Esophagus (tissue), 2 donors: ENCODE results near the gene OR5H1. TPM values are rescaled to one million over a fixed set of nuclear protein-coding genes. Genes with fewer than 3 reads are reported as not detected.

ENCODE experiments used
- H3K27ac ChIP-seq, 2 donors: one replicate each; pipeline ENCODE4 v1.5.1; 2013; ENCODE audit warnings: low read depth in 2 of 2, mild to moderate bottlenecking in 2 of 2, inconsistent platforms in 1 of 2, low read length in 1 of 2, moderate library complexity in 1 of 2
- H3K27me3 ChIP-seq, 2 donors: one replicate each; pipeline ENCODE4 v1.6.1; 2013; ENCODE audit warnings: low read length in 2 of 2, control low read depth in 1 of 2, mild to moderate bottlenecking in 1 of 2; ENCODE audit not compliant: insufficient read depth in 2 of 2, control insufficient read depth in 1 of 2
- H3K36me3 ChIP-seq, 2 donors: one replicate each; pipeline ENCODE4 v1.6.1; 2013; ENCODE audit warnings: low read length in 1 of 2; ENCODE audit not compliant: control insufficient read depth in 2 of 2, insufficient read depth in 2 of 2
- H3K4me1 ChIP-seq, 2 donors: one replicate each; pipeline ENCODE4 v1.6.1; 2013; ENCODE audit warnings: low read length in 1 of 2; ENCODE audit not compliant: control insufficient read depth in 2 of 2, insufficient read depth in 2 of 2
- H3K4me3 ChIP-seq, 2 donors: one replicate each; pipeline ENCODE4 v1.5.1; 2013; ENCODE audit warnings: low read length in 2 of 2, mild to moderate bottlenecking in 2 of 2, low read depth in 1 of 2, moderate library complexity in 1 of 2
- H3K9me3 ChIP-seq, 2 donors: one replicate each; pipeline ENCODE4 v1.6.1; 2013; ENCODE audit warnings: mild to moderate bottlenecking in 2 of 2, low read depth in 1 of 2, low read length in 1 of 2, moderate library complexity in 1 of 2; ENCODE audit not compliant: control insufficient read depth in 2 of 2, insufficient read depth in 1 of 2
- WGBS, 2 donors: extraction: QIAGEN DNeasy Blood & Tissue Kit; methylation state at CpG; one replicate each; pipeline ENCODE4 v1.1.7; 2013; 5-methylcytosine and 5-hydroxymethylcytosine counted together
- polyA plus RNA-seq, 2 donors: library from polyadenylated mRNA; stranded (reverse); fragments of 200-250 nt; gene quantifications; one replicate each; pipeline ENCODE4 v1.2.3, GENCODE V29; 2013
- donor health status: healthy with polysubstance abuse.
- donor health status: Bipolar disorder and iron deficiency.

Gene OR5H1
- not detected for polyA plus RNA-seq

DNA sequence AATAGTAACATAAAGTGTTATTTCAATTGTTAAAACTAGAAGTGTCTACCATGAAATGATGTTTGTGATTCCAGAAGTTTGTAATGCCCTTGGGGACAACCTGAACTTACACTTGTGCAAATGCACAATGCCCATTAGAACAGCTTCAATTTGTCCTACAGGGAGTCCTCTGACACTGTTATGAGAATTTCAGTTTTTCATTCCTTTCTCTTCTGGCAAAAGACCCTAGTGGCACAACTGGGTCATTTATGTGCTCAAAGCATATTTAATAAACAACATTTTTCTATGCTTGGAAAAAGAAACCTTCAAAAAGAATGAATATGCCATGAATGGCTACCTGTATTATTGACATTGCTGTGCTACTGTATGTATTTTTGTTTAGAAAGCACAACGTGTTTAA is at the start of gene OR5H1:
Gene OR5H1 (plus strand): TSS at position 301 of the 400 bp plus-strand sequence. CDS start 1,977 bp downstream, outside the sequence.
- H3K9me3 ChIP-seq, result no peaks in the 10 kb centered on the region
- H3K4me3 ChIP-seq, result no peak within 1 kb of the TSS
- no peaks in the 10 kb centered on the region for H3K36me3 ChIP-seq
- WGBS, 2 donors, result 63 to 75% methylated on average over 1 of the region's 1 CpG
- no peak within 1 kb of the TSS for H3K27ac ChIP-seq
- no peaks in the 10 kb centered on the region for H3K4me1 ChIP-seq
- no peaks in the 10 kb centered on the region for H3K27me3 ChIP-seq

DNA sequence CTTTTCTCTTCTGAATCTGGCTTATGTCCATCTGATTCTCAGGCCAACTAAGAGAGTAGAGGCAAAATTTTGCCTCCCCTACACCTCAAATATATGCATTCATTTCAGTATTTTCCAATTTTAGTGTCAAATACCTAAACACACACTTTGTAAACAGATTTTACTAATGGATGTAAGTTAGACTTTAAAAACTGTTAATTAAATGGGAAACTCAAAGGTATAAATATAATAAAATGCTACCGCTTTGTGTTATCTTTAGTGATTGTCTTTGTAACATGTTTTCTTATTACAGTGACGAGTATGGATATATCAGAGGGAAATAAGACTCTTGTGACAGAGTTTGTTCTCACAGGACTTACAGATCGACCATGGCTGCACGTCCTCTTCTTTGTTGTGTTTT is 43.6 kb upstream of the OR5H1 start, which contains the start of gene OR5AC2:
Gene OR5AC2 (plus strand): TSS at position 301 of the 400 bp plus-strand sequence. CDS start 0 bp downstream, at position 301.
- Histone ChIP-seq H3K27me3 (no peaks in the 10 kb centered on the region), H3K36me3 (no peaks in the 10 kb centered on the region)

DNA sequence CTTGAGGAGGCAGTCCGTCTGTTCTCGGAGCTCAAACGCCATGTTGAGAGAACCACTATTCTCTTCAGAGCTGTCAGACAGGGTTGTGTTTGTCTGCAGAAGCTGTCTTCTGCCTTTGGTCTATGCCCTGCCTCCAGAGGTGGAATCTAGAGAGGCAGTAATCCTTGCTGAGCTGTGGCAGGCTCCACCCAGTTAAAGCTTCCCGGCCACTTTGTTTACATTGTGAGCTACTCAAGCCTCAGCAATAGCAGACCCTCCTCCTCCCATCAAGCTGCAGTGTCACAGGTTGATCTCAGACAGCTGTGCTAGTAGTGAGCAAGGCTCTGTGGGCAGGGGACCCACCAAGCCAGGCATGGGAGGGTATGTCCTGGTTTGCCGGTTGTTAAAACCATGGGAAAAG is 34.6 kb upstream of the OR5H1 start:
- Histone ChIP-seq H3K36me3 (no peaks in the 10 kb centered on the region), H3K4me3 (no peak overlapping the region), H3K27me3 (no peaks in the 10 kb centered on the region), H3K9me3 (no peaks in the 10 kb centered on the region), H3K4me1 (no peaks in the 10 kb centered on the region), H3K27ac (no peak overlapping the region)
- WGBS, 2 donors, result 66 to 68% methylated on average over 5 of the region's 5 CpGs

More for the DNA sequence above, 43.6 kb upstream of the OR5H1 start, which contains the start of gene OR5AC2:
- Histone ChIP-seq H3K4me3 (no peak within 1 kb of the TSS), H3K27ac (no peak within 1 kb of the TSS), H3K9me3 (no peaks in the 10 kb centered on the region), H3K4me1 (no peaks in the 10 kb centered on the region)
- 74 to 79% methylated on average over 4 of the region's 4 CpGs for WGBS, 2 donors

GRCh38 chr3:98099848-98100247 is 30.7 kb upstream of the OR5H1 start:
- WGBS, 2 donors, result 77 to 81% methylated on average over 4 of the region's 4 CpGs

DNA sequence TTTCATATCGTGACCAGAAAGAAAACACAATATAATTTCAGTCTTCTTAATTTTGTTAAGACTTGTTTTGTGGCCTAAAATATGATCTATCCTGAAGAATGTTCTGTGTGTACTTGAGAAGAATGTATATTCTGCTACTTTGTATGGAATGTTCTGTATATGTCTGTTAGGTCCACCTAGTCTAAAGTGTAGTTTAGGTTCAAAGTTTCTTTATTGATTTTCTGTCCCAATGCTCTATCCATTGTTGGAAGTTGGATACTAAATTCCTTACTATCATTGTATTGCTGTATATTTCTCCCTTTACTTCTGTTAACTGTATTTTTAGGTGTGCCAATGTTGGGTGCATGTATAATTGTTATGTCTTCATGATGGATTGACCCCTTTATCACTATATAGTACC is 22.4 kb upstream of the OR5H1 start:
- peaks cover 2 to 3% of the 10 kb centered on the region in 2 donors for H3K9me3 ChIP-seq
- H3K27me3 ChIP-seq, result no peaks in the 10 kb centered on the region
- no peak overlapping the region for H3K4me3 ChIP-seq
- H3K36me3 ChIP-seq, result no peaks in the 10 kb centered on the region
- H3K27ac ChIP-seq, result no peak overlapping the region
- H3K4me1 ChIP-seq, result no peaks in the 10 kb centered on the region
- 28 to 53% methylated on average over 1 of the region's 1 CpG for WGBS, 2 donors

More at GRCh38 chr3:98099848-98100247, 30.7 kb upstream of the OR5H1 start:
- no peak overlapping the region for H3K4me3 ChIP-seq
- no peak overlapping the region for H3K27ac ChIP-seq
- H3K4me1 ChIP-seq, result no peaks in the 10 kb centered on the region
- no peaks in the 10 kb centered on the region for H3K9me3 ChIP-seq
- H3K36me3 ChIP-seq, result no peaks in the 10 kb centered on the region
- H3K27me3 ChIP-seq, result no peaks in the 10 kb centered on the region

DNA sequence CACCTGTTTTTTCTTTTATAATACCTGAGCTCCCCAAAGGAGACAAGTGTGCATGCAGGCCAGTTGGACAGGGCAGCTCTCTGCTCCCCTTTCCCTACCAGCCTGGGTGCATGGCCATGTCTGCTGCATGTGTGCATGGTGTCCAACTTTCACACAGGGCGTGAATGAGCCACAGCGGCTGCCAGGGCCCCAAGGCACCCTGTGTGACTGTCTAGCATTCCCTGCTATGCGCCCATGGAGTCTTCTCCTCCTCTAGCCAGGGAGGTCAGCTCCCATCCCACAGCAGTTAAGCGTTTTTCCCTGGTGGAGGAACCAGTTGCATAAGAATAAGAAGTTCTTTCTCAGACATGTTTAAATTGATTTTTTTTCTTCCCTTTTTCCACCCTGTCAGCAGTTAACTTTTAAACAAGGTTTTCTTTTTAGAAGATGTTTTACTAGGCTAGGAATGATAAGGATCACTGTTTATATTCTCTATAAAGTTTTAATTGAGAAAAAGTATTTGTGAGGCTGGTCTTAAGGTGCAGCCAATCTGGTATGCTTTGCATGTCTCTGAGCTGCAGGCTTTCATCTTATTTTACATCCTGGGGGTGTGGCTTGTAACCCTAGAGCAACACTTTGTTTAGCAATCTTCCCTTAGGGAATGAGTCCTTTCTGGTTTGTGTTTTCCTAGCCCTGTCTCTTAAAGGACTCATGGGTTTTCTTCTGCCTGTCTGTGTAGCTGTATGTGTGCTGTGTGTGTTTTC is 20.5 kb upstream of the OR5H1 start:
- Histone ChIP-seq H3K27me3 (no peaks in the 10 kb centered on the region), H3K36me3 (no peaks in the 10 kb centered on the region), H3K4me3 (no peak overlapping the region), H3K9me3 (peaks cover 3 to 4% of the 10 kb centered on the region in 2 donors), H3K27ac (no peak overlapping the region), H3K4me1 (no peaks in the 10 kb centered on the region)
- WGBS, 2 donors, result 85 to 89% methylated on average over 4 of the region's 4 CpGs

DNA sequence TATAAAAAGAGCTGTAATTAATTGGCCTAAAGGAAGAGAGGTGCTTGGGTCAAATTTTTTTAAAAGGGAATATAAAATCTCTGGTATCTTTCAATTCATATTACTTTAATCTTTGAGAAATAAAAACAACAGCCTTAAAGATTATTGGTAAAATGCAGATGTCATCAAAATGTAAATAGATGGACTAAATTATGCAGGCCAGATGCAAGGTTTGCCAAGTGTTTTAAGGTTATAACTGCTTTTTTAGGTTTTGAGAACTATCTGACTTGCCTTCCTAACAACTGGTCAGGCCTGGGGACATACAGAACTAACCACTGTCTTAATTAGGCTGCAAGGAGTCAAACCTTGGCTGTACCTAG is 20.0 kb upstream of the OR5H1 start:
- no peaks in the 10 kb centered on the region for H3K36me3 ChIP-seq
- H3K9me3 ChIP-seq, result peaks cover 3 to 4% of the 10 kb centered on the region in 2 donors
- H3K27me3 ChIP-seq, result no peaks in the 10 kb centered on the region
- H3K27ac ChIP-seq, result no peak overlapping the region
- H3K4me1 ChIP-seq, result no peaks in the 10 kb centered on the region
- H3K4me3 ChIP-seq, result no peak overlapping the region

DNA sequence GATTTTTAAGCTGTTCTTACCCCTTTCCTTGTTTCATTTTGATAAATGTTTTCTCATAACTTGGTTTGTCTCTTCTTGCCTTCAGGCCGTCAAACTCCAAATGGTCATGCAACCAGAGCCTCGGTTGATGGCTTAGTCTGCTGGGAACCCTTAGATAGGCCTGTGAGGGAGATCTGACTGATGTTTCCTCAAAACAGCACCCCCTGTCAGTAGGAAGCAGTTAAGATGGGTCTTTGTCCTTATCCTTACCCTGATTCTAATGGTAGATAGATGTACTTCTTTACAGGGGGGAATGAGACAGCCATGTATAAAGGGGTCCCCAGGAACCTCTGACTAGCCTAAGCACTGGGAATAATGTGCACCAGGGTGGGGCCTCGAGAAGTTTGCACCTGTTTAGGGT is 16.3 kb upstream of the OR5H1 start:
- WGBS, 2 donors, result 44 to 54% methylated on average over 3 of the region's 3 CpGs
- Histone ChIP-seq H3K27me3 (no peaks in the 10 kb centered on the region), H3K9me3 (peaks cover 3 to 4% of the 10 kb centered on the region in 2 donors)

GRCh38 chr3:98115717-98116116 is 14.8 kb upstream of the OR5H1 start:
- WGBS, 2 donors, result 96 to 97% methylated on average over 1 of the region's 1 CpG
- H3K27ac ChIP-seq, result no peak overlapping the region
- no peaks in the 10 kb centered on the region for H3K27me3 ChIP-seq
- no peaks in the 10 kb centered on the region for H3K36me3 ChIP-seq
- no peak overlapping the region for H3K4me3 ChIP-seq
- peaks cover 0 to 2% of the 10 kb centered on the region in 2 donors for H3K9me3 ChIP-seq
- H3K4me1 ChIP-seq, result no peaks in the 10 kb centered on the region

More for the DNA sequence above, 16.3 kb upstream of the OR5H1 start:
- H3K27ac ChIP-seq, result no peak overlapping the region
- no peaks in the 10 kb centered on the region for H3K36me3 ChIP-seq
- no peaks in the 10 kb centered on the region for H3K4me1 ChIP-seq
- H3K4me3 ChIP-seq, result no peak overlapping the region

DNA sequence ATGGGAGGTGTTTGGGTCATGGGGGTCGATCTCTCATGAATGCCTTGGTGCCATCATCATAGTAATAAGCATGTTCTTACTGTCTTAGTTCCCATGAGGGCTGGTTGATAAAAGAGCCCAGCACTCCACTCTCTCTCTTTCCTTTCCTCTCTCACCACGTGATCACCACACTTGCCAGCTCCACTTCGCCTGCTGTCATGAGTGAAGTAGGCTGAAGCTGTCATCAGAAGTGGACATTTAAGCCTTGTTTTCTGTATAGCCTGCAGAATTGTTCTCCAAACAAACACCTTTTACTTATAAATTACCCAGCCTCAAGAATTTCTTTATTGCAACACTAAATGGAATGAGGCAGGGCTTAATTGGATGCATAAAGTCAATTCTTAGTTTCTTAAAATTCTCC is 6.1 kb downstream of the OR5H1 start:
- H3K4me3 ChIP-seq, result no peak overlapping the region
- no peak overlapping the region for H3K27ac ChIP-seq
- no peaks in the 10 kb centered on the region for H3K36me3 ChIP-seq
- WGBS, 2 donors, result 65 to 66% methylated on average over 3 of the region's 3 CpGs
- no peaks in the 10 kb centered on the region for H3K4me1 ChIP-seq
- H3K27me3 ChIP-seq, result no peaks in the 10 kb centered on the region
- H3K9me3 ChIP-seq, result no peaks in the 10 kb centered on the region
